SU-DHL-6 (cell line): ENCODE data around the gene TTC23.

Source experiments
- H2AFZ ChIP-seq: fragments of 200-600 bp; sonication (generic); 2 replicates; pipeline ENCODE4 v1.6.1; 2014; ENCODE audit warnings: low read depth, mild to moderate bottlenecking, moderate library complexity, mixed read lengths, antibody characterized with exemption, low read length; ENCODE audit not compliant: severe bottlenecking
- H3F3A ChIP-seq: fragments of 200-600 bp; shearing (Covaris generic); 2 replicates; pipeline ENCODE4 v1.6.0; 2016; ENCODE audit warnings: antibody characterized with exemption, mild to moderate bottlenecking; ENCODE audit not compliant: insufficient read depth
- H3K27ac ChIP-seq: fragments of 200-600 bp; sonication (generic); 2 replicates; pipeline ENCODE4 v1.5.1; 2016; ENCODE audit warnings: low read depth, mild to moderate bottlenecking, low read length, moderate library complexity, mixed read lengths
- H3K27me3 ChIP-seq: fragments of 200-600 bp; sonication (generic), shearing (Covaris generic); 2 replicates; pipeline ENCODE4 v1.6.0; 2014; ENCODE audit warnings: mild to moderate bottlenecking, low read length
- H3K36me3 ChIP-seq: fragments of 200-600 bp; sonication (generic); 2 replicates; pipeline ENCODE4 v1.6.1; 2014; ENCODE audit warnings: mild to moderate bottlenecking, low read length, mixed read lengths
- H3K4me2 ChIP-seq: fragments of 300-600, 200-600 bp; shearing (Covaris generic), sonication (generic); 2 replicates; pipeline ENCODE4 v1.6.0; 2014; ENCODE audit warnings: low read length, low read depth, mild to moderate bottlenecking; ENCODE audit not compliant: poor library complexity, severe bottlenecking
- H3K4me3 ChIP-seq: fragments of 200-600 bp; sonication (generic); 2 replicates; pipeline ENCODE4 v1.5.1; 2014; ENCODE audit warnings: antibody characterized with exemption, low read length, mild to moderate bottlenecking, mixed read lengths; ENCODE audit not compliant: insufficient read depth, poor library complexity, severe bottlenecking
- H3K79me2 ChIP-seq: fragments of 200-600 bp; sonication (generic); 2 replicates; pipeline ENCODE4 v1.6.1; 2014; ENCODE audit warnings: mild to moderate bottlenecking, low read length, moderate library complexity; ENCODE audit not compliant: insufficient read depth
- H3K9ac ChIP-seq: fragments of 200-600 bp; sonication (generic); 2 replicates; pipeline ENCODE4 v1.7.0; 2014; ENCODE audit warnings: mild to moderate bottlenecking, low read length
- H3K9me2 ChIP-seq: fragments of 200-600 bp; sonication (generic); replicated peaks from 2 replicates; pipeline ENCODE4 v1.6.1; 2014; ENCODE audit warnings: low read length; ENCODE audit not compliant: insufficient read depth
- H3K9me3 ChIP-seq: fragments of 200-600 bp; sonication (generic); 2 replicates; pipeline ENCODE4 v1.6.1; 2014; ENCODE audit warnings: low read length, mixed read lengths; ENCODE audit not compliant: insufficient read depth
- H4K20me1 ChIP-seq: fragments of 200-600 bp; sonication (generic); 2 replicates; pipeline ENCODE4 v1.6.1; 2014; ENCODE audit warnings: low read depth, mild to moderate bottlenecking, antibody characterized with exemption, low read length, moderate library complexity, mixed read lengths
- EZH2phosphoT487 ChIP-seq: fragments of 200-600 bp; sonication (generic), shearing (Covaris generic); conservative IDR thresholded peaks from 2 replicates; pipeline ENCODE4 v1.6.1; 2018; ENCODE audit warnings: mild to moderate bottlenecking, antibody characterized with exemption, low read length, moderate library complexity, mixed read lengths
- TF ChIP-seq, protein P1 (sequence below): fragments of 200-600 bp; sonication (generic); IDR thresholded peaks from one replicate; pipeline ENCODE4 v1.5.1; 2017; ENCODE audit warnings: antibody characterized with exemption, mild to moderate bottlenecking, low read length, moderate library complexity; ENCODE audit not compliant: insufficient read depth, poor library complexity, severe bottlenecking

The TTC23 gene

GRCh38 chr15:99174567-99175395 is 74.6 kb downstream of the TTC23 start:
- Histone ChIP-seq H3K4me2 (no peak overlapping the region), H4K20me1 (no peaks in the 10 kb centered on the region), H3K9ac (no peak overlapping the region), H2AFZ (no peak overlapping the region), H3F3A (no peaks in the 10 kb centered on the region), H3K4me3 (no peak overlapping the region), H3K9me3 (no peaks in the 10 kb centered on the region), H3K27ac (no peak overlapping the region), H3K79me2 (no peaks in the 10 kb centered on the region), H3K36me3 (no peaks in the 10 kb centered on the region), H3K9me2 (no peaks in the 10 kb centered on the region), H3K27me3 (no peaks in the 10 kb centered on the region)
- TF ChIP-seq, protein P1, sequence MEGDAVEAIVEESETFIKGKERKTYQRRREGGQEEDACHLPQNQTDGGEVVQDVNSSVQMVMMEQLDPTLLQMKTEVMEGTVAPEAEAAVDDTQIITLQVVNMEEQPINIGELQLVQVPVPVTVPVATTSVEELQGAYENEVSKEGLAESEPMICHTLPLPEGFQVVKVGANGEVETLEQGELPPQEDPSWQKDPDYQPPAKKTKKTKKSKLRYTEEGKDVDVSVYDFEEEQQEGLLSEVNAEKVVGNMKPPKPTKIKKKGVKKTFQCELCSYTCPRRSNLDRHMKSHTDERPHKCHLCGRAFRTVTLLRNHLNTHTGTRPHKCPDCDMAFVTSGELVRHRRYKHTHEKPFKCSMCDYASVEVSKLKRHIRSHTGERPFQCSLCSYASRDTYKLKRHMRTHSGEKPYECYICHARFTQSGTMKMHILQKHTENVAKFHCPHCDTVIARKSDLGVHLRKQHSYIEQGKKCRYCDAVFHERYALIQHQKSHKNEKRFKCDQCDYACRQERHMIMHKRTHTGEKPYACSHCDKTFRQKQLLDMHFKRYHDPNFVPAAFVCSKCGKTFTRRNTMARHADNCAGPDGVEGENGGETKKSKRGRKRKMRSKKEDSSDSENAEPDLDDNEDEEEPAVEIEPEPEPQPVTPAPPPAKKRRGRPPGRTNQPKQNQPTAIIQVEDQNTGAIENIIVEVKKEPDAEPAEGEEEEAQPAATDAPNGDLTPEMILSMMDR: no peak
- no peak for TF ChIP-seq EZH2phosphoT487

DNA sequence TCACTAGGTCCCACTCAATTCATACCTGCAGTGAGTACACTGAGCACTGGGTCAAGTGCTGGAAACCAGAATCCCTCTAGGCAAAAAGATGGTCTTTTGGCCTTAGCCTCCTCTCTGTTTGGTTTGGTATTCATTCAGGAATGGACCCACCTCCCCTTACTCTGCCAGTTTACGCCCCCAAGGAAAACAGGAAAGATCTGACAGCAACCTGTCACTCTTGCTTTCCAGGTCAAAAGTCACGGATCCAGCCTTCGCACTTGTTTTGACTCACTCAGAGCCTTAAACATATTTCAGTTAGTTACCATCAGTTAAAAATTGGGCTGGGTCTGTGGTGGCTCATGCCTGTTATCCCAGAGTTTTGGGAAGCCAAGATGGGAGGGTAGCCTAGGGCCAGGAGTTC is 76.4 kb downstream of the TTC23 start:
- Histone ChIP-seq H3K27ac (no peak overlapping the region), H3K79me2 (no peaks in the 10 kb centered on the region), H3K4me3 (no peak overlapping the region), H3K27me3 (no peaks in the 10 kb centered on the region), H3K9me2 (no peaks in the 10 kb centered on the region), H3K4me2 (no peak overlapping the region), H3K36me3 (no peaks in the 10 kb centered on the region), H4K20me1 (no peaks in the 10 kb centered on the region), H3K9me3 (no peaks in the 10 kb centered on the region), H3F3A (no peaks in the 10 kb centered on the region), H2AFZ (no peak overlapping the region), H3K9ac (no peak overlapping the region)
- TF ChIP-seq, protein P1: no peak

GRCh38 chr15:99172171-99172570 is 77.2 kb downstream of the TTC23 start:
- no peak overlapping the region for H3K4me3 ChIP-seq
- no peaks in the 10 kb centered on the region for H3K36me3 ChIP-seq
- TF ChIP-seq EZH2phosphoT487: no peak
- TF ChIP-seq, protein P1: no peak
- H3K27me3 ChIP-seq: no peaks in the 10 kb centered on the region
- H3K9me2 ChIP-seq: no peaks in the 10 kb centered on the region
- no peak overlapping the region for H3K4me2 ChIP-seq
- H3K79me2 ChIP-seq: no peaks in the 10 kb centered on the region
- no peaks in the 10 kb centered on the region for H3K9me3 ChIP-seq
- H3F3A ChIP-seq: no peaks in the 10 kb centered on the region
- no peak overlapping the region for H3K27ac ChIP-seq
- no peak overlapping the region for H3K9ac ChIP-seq
- no peaks in the 10 kb centered on the region for H4K20me1 ChIP-seq
- no peak overlapping the region for H2AFZ ChIP-seq
